Neural cell (in vitro differentiated cells): ENCODE measurements around the gene CASP10. TPM values are rescaled to one million over a fixed set of nuclear protein-coding genes. Genes with fewer than 3 reads are reported as not detected.

Experiments
- H2AFZ ChIP-seq: fragments of 200-600, 300-800 bp; sonication (generic), shearing (Covaris generic); 2 replicates; pipeline ENCODE4 v1.6.0; 2014; ENCODE audit warnings: low read depth, mild to moderate bottlenecking, antibody characterized with exemption, low read length, moderate library complexity
- H3F3A ChIP-seq: fragments of 200-600 bp; shearing (Covaris generic); 2 replicates; pipeline ENCODE4 v1.6.1; 2016; ENCODE audit warnings: mild to moderate bottlenecking, moderate library complexity, mixed read lengths, antibody characterized with exemption, low read length; ENCODE audit not compliant: insufficient read depth, poor library complexity, severe bottlenecking
- H3K27ac ChIP-seq: fragments of 200-600, 300-800 bp; sonication (generic), shearing (Covaris generic); 2 replicates; pipeline ENCODE4 v1.5.1; 2014; ENCODE audit warnings: mild to moderate bottlenecking, low read length, moderate library complexity
- H3K27me3 ChIP-seq: fragments of 300-800, 200-600 bp; sonication (generic), shearing (Covaris generic); 2 replicates; pipeline ENCODE4 v1.6.0; 2014; ENCODE audit warnings: mild to moderate bottlenecking, low read depth, low read length, moderate library complexity; ENCODE audit not compliant: insufficient read depth
- H3K36me3 ChIP-seq: fragments of 300-800, 200-600 bp; sonication (generic), shearing (Covaris generic); 2 replicates; pipeline ENCODE4 v1.5.1; 2014; ENCODE audit warnings: mild to moderate bottlenecking, antibody characterized with exemption, low read length, moderate library complexity; ENCODE audit not compliant: insufficient read depth
- H3K4me2 ChIP-seq: fragments of 300-800, 200-600 bp; sonication (generic), shearing (Covaris generic); 2 replicates; pipeline ENCODE4 v1.6.0; 2014; ENCODE audit warnings: mild to moderate bottlenecking, low read length
- H3K4me3 ChIP-seq: fragments of 300-800, 200-600 bp; sonication (generic), shearing (Covaris generic); 2 replicates; pipeline ENCODE4 v1.5.1; 2014; ENCODE audit warnings: mild to moderate bottlenecking, low read length, moderate library complexity
- H3K79me2 ChIP-seq: fragments of 200-600 bp; shearing (Covaris generic); replicated peaks from 2 replicates; pipeline ENCODE4 v1.6.0; 2014; ENCODE audit warnings: mild to moderate bottlenecking, low read length, moderate library complexity; ENCODE audit not compliant: insufficient read depth
- H3K9ac ChIP-seq: fragments of 300-800, 200-600 bp; sonication (generic), shearing (Covaris generic); 2 replicates; pipeline ENCODE4 v1.6.1; 2016; ENCODE audit warnings: mild to moderate bottlenecking, low read length, mixed read lengths
- H3K9me2 ChIP-seq: fragments of 200-600 bp; shearing (Covaris generic); 2 replicates; pipeline ENCODE4 v1.6.1; 2016; ENCODE audit warnings: mild to moderate bottlenecking, low read length, mixed read lengths; ENCODE audit not compliant: insufficient read depth
- H3K9me3 ChIP-seq: fragments of 200-600, 300-800 bp; sonication (generic), shearing (Covaris generic); 2 replicates; pipeline ENCODE4 v1.6.1; 2016; ENCODE audit warnings: mild to moderate bottlenecking, mixed run types, low read length, moderate library complexity, mixed read lengths
- H4K20me1 ChIP-seq: fragments of 200-600 bp; shearing (Covaris generic); 2 replicates; pipeline ENCODE4 v1.6.1; 2016; ENCODE audit warnings: mild to moderate bottlenecking, mixed run types; ENCODE audit not compliant: insufficient read depth
- CTCF ChIP-seq: fragments of 450-650 bp; IDR thresholded peaks from 2 replicates; pipeline ENCODE4 v1.5.1; 2014; ENCODE audit warnings: antibody characterized with exemption, mild to moderate bottlenecking, moderate library complexity; ENCODE audit not compliant: poor library complexity, severe bottlenecking
- EP300 ChIP-seq: fragments of 450-650 bp; conservative IDR thresholded peaks from 2 replicates; pipeline ENCODE4 v1.6.1; 2014; ENCODE audit warnings: antibody characterized with exemption, mild to moderate bottlenecking, moderate library complexity; ENCODE audit not compliant: poor library complexity, severe bottlenecking
- EZH2 ChIP-seq: fragments of 200-600, 300-800 bp; shearing (Covaris generic), sonication (generic); IDR thresholded peaks from 2 replicates; pipeline ENCODE4 v1.6.1; 2014; ENCODE audit warnings: antibody characterized with exemption, low read length, borderline replicate concordance, mild to moderate bottlenecking; ENCODE audit not compliant: insufficient read depth, poor library complexity, severe bottlenecking
- MXI1 ChIP-seq: fragments of 450-650 bp; conservative IDR thresholded peaks from 2 replicates; pipeline ENCODE4 v1.6.1; 2014; ENCODE audit warnings: antibody characterized with exemption, mild to moderate bottlenecking; ENCODE audit not compliant: poor library complexity, severe bottlenecking
- POLR2AphosphoS5 ChIP-seq: IDR thresholded peaks from 2 replicates; pipeline ENCODE4 v1.6.1; 2012
- REST ChIP-seq: IDR thresholded peaks from 2 replicates; pipeline ENCODE4 v1.6.1; 2012; ENCODE audit warnings: borderline replicate concordance
- SMC3 ChIP-seq: fragments of 450-650 bp; conservative IDR thresholded peaks from 2 replicates; pipeline ENCODE4 v1.6.1; 2014; ENCODE audit warnings: antibody characterized with exemption, mild to moderate bottlenecking, moderate library complexity; ENCODE audit not compliant: poor library complexity
- TAF1 ChIP-seq: IDR thresholded peaks from 2 replicates; pipeline ENCODE4 v1.6.1; 2012; ENCODE audit warnings: low read depth
- polyA plus RNA-seq: library from polyadenylated mRNA; depleted of rRNA; stranded (reverse); fragments of >200 nt; gene quantifications from 2 replicates; pipeline ENCODE4 v1.2.3, GENCODE V29; 2014

CASP10 gene
- polyA plus RNA-seq, 1 donor from 2014 or later: not detected

GRCh38 chr2:201264472-201265173 lies 81.7 kb downstream of the CASP10 start:
- H3K4me3 ChIP-seq: no peak overlapping the region
- H3K27ac ChIP-seq: no peak overlapping the region
- H2AFZ ChIP-seq: no peak overlapping the region
- no peak overlapping the region for H3K9ac ChIP-seq
- no peak overlapping the region for H3K4me2 ChIP-seq
- TF ChIP-seq CTCF: no peak
- no peak for TF ChIP-seq EZH2
- no peak for TF ChIP-seq MXI1
- no peak for TF ChIP-seq REST
- no peak for TF ChIP-seq TAF1
- TF ChIP-seq EP300: no peak
- TF ChIP-seq POLR2AphosphoS5: no peak
- no peak for TF ChIP-seq SMC3
- no peaks in the 10 kb centered on the region for H3F3A ChIP-seq
- no peaks in the 10 kb centered on the region for H3K79me2 ChIP-seq
- no peaks in the 10 kb centered on the region for H4K20me1 ChIP-seq
- H3K9me2 ChIP-seq: no peaks in the 10 kb centered on the region
- no peaks in the 10 kb centered on the region for H3K36me3 ChIP-seq
- H3K9me3 ChIP-seq: no peaks in the 10 kb centered on the region
- H3K27me3 ChIP-seq: no peaks in the 10 kb centered on the region

- no peak overlapping the region for H3K4me3 ChIP-seq
- H3K4me2 ChIP-seq: no peak overlapping the region
- H3K27ac ChIP-seq: no peak overlapping the region
- no peaks in the 10 kb centered on the region for H3F3A ChIP-seq
- H4K20me1 ChIP-seq: no peaks in the 10 kb centered on the region
- no peaks in the 10 kb centered on the region for H3K27me3 ChIP-seq
- H3K9ac ChIP-seq: no peak overlapping the region
- H3K79me2 ChIP-seq: no peaks in the 10 kb centered on the region
- no peaks in the 10 kb centered on the region for H3K9me3 ChIP-seq
- no peak overlapping the region for H2AFZ ChIP-seq
- H3K9me2 ChIP-seq: no peaks in the 10 kb centered on the region
- H3K36me3 ChIP-seq: no peaks in the 10 kb centered on the region
- TF ChIP-seq CTCF: no peak
- no peak for TF ChIP-seq MXI1
- TF ChIP-seq EZH2: no peak
Measured at GRCh38 chr2:201266629-201267028, 83.7 kb downstream of the CASP10 start.
